Measurements from ENCODE around the gene SNF8. TPM values are rescaled to one million over a fixed set of nuclear protein-coding genes. Genes with fewer than 3 reads are reported as not detected.

Gene SNF8, protein sequence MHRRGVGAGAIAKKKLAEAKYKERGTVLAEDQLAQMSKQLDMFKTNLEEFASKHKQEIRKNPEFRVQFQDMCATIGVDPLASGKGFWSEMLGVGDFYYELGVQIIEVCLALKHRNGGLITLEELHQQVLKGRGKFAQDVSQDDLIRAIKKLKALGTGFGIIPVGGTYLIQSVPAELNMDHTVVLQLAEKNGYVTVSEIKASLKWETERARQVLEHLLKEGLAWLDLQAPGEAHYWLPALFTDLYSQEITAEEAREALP
- total RNA-seq (2013) = 93.6 TPM
- 100 to 1,000 TPM in 2 of 3 donors, 10 to 100 TPM in 1; 91.6 to 162 (median 145) TPM for polyA plus RNA-seq
- 34.6 and 63.7 TPM in 2 replicates for polyA minus RNA-seq
- 11.5 to 38.1 (median 25.0) reads per million in 11 experiments for total RNA-seq

DNA sequence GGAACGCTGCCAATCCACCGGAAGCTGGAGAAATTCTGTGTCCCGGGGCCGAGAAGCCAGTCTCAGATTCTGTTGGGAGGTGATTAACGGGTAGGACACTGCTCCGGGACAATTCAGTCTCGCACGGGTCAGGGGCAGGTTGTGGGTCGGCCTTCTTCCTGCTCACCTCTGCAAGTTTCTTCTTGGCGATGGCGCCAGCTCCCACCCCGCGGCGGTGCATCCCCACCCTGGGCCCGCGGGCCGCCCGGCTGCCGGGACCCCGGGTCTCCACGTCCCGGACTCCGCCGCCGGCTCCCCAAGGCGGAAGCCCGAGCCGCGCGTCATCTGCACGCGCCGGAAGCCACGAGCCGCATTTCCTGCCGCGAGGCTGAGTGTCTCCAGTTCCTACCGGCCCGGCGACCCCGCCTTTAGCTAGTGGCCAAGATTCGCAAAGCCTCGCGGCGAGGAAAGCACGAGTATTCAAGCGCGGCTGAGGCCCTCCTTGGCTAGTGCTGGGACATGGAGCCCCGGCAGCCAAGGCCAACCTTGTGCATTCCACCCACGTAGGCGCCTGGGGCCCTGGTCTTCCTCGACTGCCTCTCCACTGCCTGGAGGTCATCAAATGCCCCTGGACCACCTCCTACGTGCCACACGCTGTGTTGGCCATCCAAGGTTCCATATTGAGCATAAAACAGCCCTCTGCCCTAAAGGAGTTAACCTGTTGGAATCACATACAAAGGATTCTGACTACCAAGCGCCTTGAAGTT lies at the start of gene SNF8:
Gene SNF8 (minus strand): TSS at position 328 of the 746 bp plus-strand sequence. CDS start 108 bp downstream, at position 220.
- H3K79me2 ChIP-seq (ENCODE audit: insufficient read depth, low read length) = peaks cover 21% of the 10 kb centered on the region
- peak within 1 kb of the TSS; percentile 100 for H2AFZ ChIP-seq (ENCODE audit: insufficient read depth, low read depth, low read length, poor library complexity, severe bottlenecking)
- peak; percentile 86 to 89 (median 87) for DNase-seq
- H3K36me3 ChIP-seq (replicated peaks in 1 of 2; ENCODE audit: control insufficient read depth in 1 of 2, insufficient read depth in 2 of 2, low read length in 2 of 2) = peaks cover 14 to 28% of the 10 kb centered on the region in 2 donors
- TF ChIP-seq, protein P1, sequence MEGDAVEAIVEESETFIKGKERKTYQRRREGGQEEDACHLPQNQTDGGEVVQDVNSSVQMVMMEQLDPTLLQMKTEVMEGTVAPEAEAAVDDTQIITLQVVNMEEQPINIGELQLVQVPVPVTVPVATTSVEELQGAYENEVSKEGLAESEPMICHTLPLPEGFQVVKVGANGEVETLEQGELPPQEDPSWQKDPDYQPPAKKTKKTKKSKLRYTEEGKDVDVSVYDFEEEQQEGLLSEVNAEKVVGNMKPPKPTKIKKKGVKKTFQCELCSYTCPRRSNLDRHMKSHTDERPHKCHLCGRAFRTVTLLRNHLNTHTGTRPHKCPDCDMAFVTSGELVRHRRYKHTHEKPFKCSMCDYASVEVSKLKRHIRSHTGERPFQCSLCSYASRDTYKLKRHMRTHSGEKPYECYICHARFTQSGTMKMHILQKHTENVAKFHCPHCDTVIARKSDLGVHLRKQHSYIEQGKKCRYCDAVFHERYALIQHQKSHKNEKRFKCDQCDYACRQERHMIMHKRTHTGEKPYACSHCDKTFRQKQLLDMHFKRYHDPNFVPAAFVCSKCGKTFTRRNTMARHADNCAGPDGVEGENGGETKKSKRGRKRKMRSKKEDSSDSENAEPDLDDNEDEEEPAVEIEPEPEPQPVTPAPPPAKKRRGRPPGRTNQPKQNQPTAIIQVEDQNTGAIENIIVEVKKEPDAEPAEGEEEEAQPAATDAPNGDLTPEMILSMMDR (IDR thresholded peaks at IDR 0.05) = no peak
- H3K27me3 ChIP-seq (ENCODE audit: control insufficient read depth in 2 of 2, insufficient read depth in 2 of 2, low read length in 2 of 2) = peaks cover 0 to 5% of the 10 kb centered on the region in 2 donors
- no peaks in the 10 kb centered on the region for H4K20me1 ChIP-seq (ENCODE audit: insufficient read depth, low read length)
- peak within 1 kb of the TSS; percentile 76 for H3K4me2 ChIP-seq (replicated peaks; ENCODE audit: extremely low read depth, low read length, poor library complexity, severe bottlenecking)
- Mint-ChIP-seq H3K9me3 (peaks cover 3 to 16% (median 5%) of the 10 kb centered on the region in 7 donors), H3K27ac (peak within 1 kb of the TSS; percentile 88 to 99 (median 94)), H3K27me3 (ENCODE audit: low read depth in 3 of 3) (peaks cover 11 to 25% (median 12%) of the 10 kb centered on the region in 3 donors), H3K4me3 (peak within 1 kb of the TSS; percentile 97 to 99), H3K4me1 (peaks cover 21% of the 10 kb centered on the region), H3K36me3 (peaks cover 20 to 26% of the 10 kb centered on the region in 2 donors)
- H3K9ac ChIP-seq (ENCODE audit: insufficient read depth, low read length, poor library complexity, severe bottlenecking) = peak within 1 kb of the TSS; percentile 96
- peak within 1 kb of the TSS; percentile 83 to 97 (median 95) for H3K4me3 ChIP-seq (replicated peaks in 1 of 3; ENCODE audit: low read depth in 2 of 3, low read length in 3 of 3)
- no peaks in the 10 kb centered on the region for H3K9me3 ChIP-seq (replicated peaks in 1 of 2; ENCODE audit: control insufficient read depth in 1 of 2, insufficient read depth in 1 of 2, low read length in 2 of 2)
- WGBS (ENCODE audit: insufficient coverage) = 1% methylated on average over 54 of the region's 55 CpGs
- peaks cover 13 to 27% of the 10 kb centered on the region in 2 donors for H3K4me1 ChIP-seq (ENCODE audit: control insufficient read depth in 1 of 2, insufficient read depth in 2 of 2, low read length in 2 of 2)
- intact Hi-C loops (cut with micrococcal nuclease) = loop anchor here in 1 of 2 donors (1.0 kb wide), 1 partner anchor 52 kb away; the partner anchor contains the start of gene ATP5MC1
- H3K27ac ChIP-seq (ENCODE audit: low read depth in 1 of 2, low read length in 2 of 2) = peak within 1 kb of the TSS; percentile 76 to 97

DNA sequence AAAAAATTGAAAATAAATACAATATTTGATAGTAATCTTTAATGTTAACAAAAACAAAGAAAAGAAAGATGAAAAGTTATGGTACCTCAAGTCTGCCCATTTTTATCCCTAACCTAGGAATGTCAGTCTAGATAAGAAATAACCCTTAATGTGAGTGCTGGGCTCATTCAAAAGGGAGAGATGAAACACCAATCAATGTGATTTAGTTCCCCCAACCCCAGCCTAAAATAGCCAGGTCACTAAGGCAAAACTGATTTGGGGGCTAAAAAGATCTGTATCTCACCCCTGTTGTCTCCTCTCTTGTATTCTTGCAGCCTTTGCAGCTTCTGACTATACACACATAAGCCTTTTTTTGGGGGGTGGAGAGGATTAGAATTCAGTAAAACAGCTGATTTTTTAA lies 49.3 kb upstream of the SNF8 start:
- peak overlapping the region in 1 of 2 donors; percentile 46 for H3K4me3 Mint-ChIP-seq
- no peak overlapping the region for H3K4me2 ChIP-seq (replicated peaks; ENCODE audit: extremely low read depth, low read length, poor library complexity, severe bottlenecking)
- H4K20me1 ChIP-seq (ENCODE audit: insufficient read depth, low read length) = no peaks in the 10 kb centered on the region
- H3K9me3 ChIP-seq (replicated peaks in 1 of 2; ENCODE audit: control insufficient read depth in 1 of 2, insufficient read depth in 1 of 2, low read length in 2 of 2) = peaks cover 5 to 7% of the 10 kb centered on the region in 2 donors
- H3K79me2 ChIP-seq (ENCODE audit: insufficient read depth, low read length) = no peaks in the 10 kb centered on the region
- H3K27ac Mint-ChIP-seq = no peak overlapping the region
- no peak overlapping the region for H2AFZ ChIP-seq (ENCODE audit: insufficient read depth, low read depth, low read length, poor library complexity, severe bottlenecking)
- no peak overlapping the region for H3K9ac ChIP-seq (ENCODE audit: insufficient read depth, low read length, poor library complexity, severe bottlenecking)
- H3K36me3 ChIP-seq (replicated peaks in 1 of 2; ENCODE audit: control insufficient read depth in 1 of 2, insufficient read depth in 2 of 2, low read length in 2 of 2) = no peaks in the 10 kb centered on the region
- H3K27me3 ChIP-seq (ENCODE audit: control insufficient read depth in 2 of 2, insufficient read depth in 2 of 2, low read length in 2 of 2) = peaks cover 82 to 97% of the 10 kb centered on the region in 2 donors
- no peak for DNase-seq
- H3K4me1 Mint-ChIP-seq = peaks cover 24% of the 10 kb centered on the region
- peaks cover 73 to 83% (median 82%) of the 10 kb centered on the region in 3 donors for H3K27me3 Mint-ChIP-seq (ENCODE audit: low read depth in 3 of 3)
- H3K27ac ChIP-seq (ENCODE audit: low read depth in 1 of 2, low read length in 2 of 2) = no peak overlapping the region
- H3K4me3 ChIP-seq (replicated peaks in 1 of 3; ENCODE audit: low read depth in 2 of 3, low read length in 3 of 3) = no peak overlapping the region
- H3K4me1 ChIP-seq (ENCODE audit: control insufficient read depth in 1 of 2, insufficient read depth in 2 of 2, low read length in 2 of 2) = peaks cover 24 to 30% of the 10 kb centered on the region in 2 donors
- peaks cover 0 to 27% (median 18%) of the 10 kb centered on the region in 7 donors for H3K9me3 Mint-ChIP-seq
- intact Hi-C loops (cut with micrococcal nuclease) = no loop called here
- TF ChIP-seq, protein P1 (IDR thresholded peaks at IDR 0.05) = no peak
- H3K36me3 Mint-ChIP-seq = peaks cover 3 to 8% of the 10 kb centered on the region in 2 donors

All from CD14-positive monocyte (primary cell).